HL-60/S4 treated with phorbol 12-myristate 13-acetate at 8.2 ng/mL for 4 days and 3 days (cell line): ENCODE data around the gene SLC22A3.
"Not testable (repeated sequence)": the region's sequence is repeated elsewhere in the genome, so short reads cannot be mapped to it uniquely, and the experiment has no call there.

Source experiments
- in situ Hi-C: fragments of 300-500 bp; cut with MboI; formaldehyde crosslinking; loops from 2 replicates; pipeline ENCODE4 v1.15.0; 2022; ENCODE audit warnings: low sequenced_read_pairs

The SLC22A3 gene

DNA sequence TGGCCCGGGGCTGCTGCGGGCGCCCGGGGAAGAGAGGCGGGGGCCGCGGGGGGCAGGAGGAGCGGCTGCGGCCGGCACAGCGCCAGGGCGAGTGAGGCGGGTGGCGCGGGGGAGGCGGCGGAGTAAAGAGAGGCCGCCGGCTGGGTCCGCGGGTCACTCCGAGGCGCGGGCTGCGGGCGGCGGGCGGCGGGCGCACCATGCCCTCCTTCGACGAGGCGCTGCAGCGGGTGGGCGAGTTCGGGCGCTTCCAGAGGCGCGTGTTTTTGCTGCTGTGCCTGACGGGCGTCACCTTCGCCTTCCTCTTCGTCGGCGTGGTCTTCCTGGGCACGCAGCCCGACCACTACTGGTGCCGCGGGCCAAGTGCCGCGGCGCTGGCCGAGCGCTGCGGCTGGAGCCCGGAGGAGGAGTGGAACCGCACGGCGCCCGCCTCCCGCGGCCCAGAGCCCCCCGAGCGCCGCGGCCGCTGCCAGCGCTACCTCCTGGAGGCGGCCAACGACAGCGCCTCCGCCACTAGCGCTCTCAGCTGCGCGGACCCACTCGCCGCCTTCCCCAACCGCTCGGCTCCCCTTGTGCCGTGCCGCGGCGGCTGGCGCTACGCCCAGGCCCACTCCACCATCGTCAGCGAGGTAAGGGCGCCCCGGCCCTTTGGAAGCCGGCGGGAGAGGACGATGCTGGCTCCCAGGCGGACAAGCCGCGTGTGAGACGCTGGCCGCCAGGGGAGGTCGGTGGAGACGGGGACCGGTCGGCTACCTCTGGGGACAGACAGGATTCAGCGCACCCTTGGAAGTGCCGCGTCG lies at the start of gene SLC22A3:
Gene SLC22A3 (plus strand): TSS at position 156 of the 797 bp plus-strand sequence. CDS start 42 bp downstream, at position 198.
- in situ Hi-C loops = no loop called here

DNA sequence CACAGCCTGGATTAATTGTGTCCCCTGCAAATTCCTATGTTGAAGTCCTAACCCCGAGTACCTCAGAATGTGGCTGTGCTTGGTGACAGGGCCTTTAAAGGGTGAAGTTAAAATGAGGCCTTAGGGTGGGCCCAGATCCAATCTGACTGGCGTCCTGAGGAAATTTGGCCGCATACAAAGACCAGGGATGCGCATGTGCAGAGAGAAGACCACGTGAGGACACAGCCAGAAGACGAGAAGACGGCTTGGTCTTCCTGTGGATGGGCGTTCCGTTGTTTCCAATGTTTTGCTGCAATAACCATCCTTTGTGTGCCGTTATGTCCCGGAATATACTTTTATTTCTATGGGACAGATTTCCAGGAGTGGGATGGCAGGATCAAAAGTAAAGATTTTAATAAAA lies 48.6 kb upstream of the SLC22A3 start:
- in situ Hi-C loops = no loop called here

GRCh38 chr6:160300076-160300695 lies 48.0 kb upstream of the SLC22A3 start:
- in situ Hi-C loops = no loop called here

DNA sequence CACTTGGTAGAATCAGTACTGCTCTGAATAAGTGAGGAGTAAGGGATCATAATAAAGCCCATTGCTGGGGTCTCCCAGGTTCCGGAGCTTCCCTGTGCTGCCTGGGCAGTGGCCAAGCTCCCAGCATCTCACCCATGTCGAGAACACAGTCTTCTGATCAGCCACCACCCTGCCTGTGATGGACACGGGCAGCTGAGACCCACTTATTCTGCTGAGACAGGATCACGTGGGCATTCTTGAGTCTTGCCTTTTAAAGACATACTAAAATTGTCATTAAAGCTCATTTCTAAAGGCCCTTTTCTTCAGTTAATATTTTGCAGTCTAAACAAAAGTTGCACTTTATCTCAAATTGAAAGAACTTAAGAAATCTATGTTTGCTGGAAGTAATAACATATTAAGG lies 46.8 kb upstream of the SLC22A3 start:
- in situ Hi-C loops = no loop called here

GRCh38 chr6:160302431-160303082 lies 45.6 kb upstream of the SLC22A3 start:
- in situ Hi-C loops = not testable (repeated sequence)

- in situ Hi-C loops = no loop called here
Measured at GRCh38 chr6:160303806-160304205, 44.4 kb upstream of the SLC22A3 start.

DNA sequence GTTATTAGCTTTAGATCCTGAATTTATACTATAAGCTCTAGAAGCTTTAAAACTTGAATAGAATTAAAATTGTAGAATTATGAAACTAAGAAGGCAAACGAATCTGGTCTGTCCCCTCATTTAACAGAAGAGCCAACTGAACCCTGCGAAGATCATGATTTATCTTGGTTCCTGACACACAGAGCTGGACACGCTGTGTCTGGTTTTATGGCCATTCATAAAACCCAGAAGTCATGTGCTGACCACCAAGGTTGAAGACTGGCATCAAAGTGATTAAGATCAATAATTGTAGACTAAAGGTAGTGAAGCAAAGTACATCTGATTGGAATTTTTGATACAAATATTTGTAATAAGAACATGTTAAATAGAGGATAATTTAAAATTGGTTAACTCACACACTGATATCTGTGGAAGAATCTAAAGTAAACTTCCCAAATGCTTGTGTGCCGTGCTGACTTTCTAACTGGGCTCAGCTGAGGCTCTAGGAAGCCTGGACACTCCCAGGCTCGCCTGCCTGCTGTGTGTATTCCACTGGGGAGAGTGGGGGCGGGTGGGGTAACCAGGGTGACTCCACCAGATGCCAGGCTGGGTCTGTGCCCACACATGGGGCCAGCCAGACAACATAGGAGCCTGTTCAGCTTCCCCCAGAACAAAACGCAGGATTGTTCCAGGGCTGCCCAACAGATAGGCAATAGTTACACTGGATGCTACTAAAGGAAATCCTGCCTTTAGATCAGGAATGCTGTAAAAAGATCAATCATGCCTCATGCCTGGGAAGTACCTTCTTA lies 42.1 kb upstream of the SLC22A3 start:
- in situ Hi-C loops = no loop called here

DNA sequence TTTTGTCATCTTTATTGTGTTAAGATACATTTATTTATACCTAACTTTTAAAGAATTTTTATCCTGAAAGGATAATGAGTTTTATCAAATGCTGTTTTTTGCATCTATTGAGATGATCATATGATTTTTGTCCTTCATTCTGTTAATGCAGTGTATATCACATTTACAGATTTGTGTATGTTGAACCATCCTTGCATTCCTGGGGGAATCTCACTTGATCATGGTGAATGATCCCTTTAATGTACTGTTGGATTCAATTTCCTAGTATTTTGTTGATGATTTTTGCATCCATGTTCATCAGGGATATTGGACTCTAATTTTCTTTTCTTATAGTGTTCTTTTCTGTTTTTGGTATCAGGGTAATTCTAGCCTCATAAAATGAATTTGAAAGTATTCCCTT lies 38.5 kb upstream of the SLC22A3 start:
- in situ Hi-C loops = no loop called here

GRCh38 chr6:160312900-160313299 lies 35.3 kb upstream of the SLC22A3 start:
- in situ Hi-C loops = no loop called here

DNA sequence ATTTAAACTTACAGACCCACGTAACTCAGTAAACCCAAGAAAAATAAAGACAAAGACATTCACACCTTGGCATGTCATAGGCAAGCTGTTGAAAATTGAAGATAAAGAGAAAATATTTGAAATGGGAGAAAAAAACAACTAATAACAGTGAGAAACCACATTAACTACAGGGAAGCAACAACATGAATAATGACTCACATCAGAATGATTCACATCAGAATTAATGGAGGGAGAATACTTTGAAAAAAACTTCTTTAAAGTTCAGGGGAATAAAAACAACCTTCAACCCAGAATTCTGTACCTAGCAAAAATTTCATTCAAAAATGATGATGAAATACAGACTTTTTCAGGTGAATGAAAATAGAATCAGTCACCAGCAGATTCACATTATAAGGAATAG lies 32.9 kb upstream of the SLC22A3 start:
- in situ Hi-C loops = no loop called here

DNA sequence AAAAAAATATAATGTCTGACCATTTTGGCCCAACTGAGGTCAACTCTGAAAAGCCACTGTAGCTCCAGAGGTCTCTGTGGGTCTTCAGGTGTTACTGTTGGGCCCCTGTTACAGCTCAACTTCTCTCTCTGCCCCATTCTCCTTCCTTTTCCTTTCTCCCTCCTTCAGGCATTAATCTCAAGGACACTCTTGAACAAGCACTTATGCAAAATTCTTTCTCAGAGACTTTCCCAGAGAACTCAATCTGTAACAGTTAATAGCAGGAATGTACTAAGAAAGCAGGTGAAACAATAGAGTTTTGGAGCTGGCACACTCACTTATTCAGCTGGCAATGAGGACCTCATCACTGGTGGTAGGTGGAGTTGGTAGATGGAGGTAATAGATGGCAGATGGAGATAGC lies 31.9 kb upstream of the SLC22A3 start:
- in situ Hi-C loops = no loop called here

GRCh38 chr6:160319246-160319645 lies 28.9 kb upstream of the SLC22A3 start:
- in situ Hi-C loops = no loop called here

DNA sequence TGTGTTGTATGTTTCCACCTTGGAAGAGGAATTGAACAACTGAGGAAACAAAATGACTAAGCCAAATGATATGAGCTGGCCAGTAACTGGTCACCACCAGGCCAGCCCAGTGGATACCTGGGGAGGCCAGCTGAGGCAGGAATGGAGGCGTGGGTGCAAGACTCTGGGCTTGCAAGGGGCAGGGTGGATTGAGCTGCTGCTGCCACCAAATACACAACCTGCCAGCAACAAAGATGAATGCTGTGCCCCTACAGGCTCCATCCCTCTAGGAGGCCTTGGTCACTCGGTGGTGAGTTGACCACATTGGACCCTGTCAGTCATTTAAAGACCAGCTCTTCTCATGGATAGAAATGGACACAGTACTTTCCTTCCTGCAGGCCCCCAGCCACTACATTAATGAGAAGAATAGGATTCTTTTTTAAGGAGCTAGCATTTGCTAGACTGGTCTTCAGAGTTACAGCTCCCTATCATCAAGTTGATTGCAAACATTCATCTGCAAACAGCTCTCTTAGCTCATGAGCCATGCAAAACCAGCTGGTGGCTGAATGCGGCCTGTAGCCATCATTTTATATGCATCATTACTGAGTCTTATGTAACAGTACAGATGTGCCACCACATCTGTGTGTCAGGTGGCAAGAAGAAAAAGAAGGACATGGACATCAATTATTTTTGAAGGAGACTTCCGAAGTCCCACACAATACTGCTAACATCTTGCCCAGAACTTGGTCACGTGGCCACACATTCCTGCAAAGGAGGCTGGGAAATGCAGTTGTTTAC lies 26.3 kb upstream of the SLC22A3 start:
- in situ Hi-C loops = no loop called here

DNA sequence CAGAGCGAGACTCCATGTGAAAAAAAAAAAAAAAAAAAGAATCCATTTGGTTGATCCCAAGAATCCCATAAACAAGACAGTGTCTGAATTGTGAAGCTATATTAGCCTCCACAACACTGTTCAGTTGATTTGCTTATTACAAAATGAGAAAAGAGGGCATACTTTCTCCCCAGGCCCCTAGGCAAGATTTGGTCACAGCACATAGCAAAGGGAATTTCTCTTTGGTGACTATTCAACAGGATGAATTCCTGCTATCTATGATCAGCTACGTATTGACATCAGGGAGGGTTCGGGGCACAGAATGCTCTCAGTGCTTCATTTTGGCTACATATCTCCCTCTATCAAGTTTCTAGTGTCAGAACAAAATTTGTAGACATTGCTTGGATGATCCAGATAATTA lies 20.2 kb upstream of the SLC22A3 start:
- in situ Hi-C loops = no loop called here

DNA sequence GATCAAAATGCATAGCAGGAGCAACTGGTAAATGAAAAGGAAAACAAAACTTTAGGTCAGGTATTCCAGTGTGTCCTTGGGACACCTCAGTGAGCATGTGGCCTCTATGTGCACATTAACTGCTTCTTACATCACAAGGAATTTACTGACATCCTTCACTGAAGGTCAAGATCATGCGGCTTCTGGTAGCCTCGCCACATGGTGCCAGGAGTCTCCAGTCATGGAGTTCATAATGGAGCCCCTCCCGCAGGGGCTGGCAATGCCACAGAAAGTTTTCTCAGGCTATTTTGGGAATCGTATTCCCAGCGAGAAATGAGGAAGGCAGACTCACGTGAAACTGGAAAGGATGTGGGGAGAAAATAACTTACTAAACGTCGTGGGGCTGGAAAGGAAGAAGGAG lies 19.7 kb upstream of the SLC22A3 start:
- in situ Hi-C loops = no loop called here

GRCh38 chr6:160329188-160329587 lies 19.0 kb upstream of the SLC22A3 start:
- in situ Hi-C loops = no loop called here

DNA sequence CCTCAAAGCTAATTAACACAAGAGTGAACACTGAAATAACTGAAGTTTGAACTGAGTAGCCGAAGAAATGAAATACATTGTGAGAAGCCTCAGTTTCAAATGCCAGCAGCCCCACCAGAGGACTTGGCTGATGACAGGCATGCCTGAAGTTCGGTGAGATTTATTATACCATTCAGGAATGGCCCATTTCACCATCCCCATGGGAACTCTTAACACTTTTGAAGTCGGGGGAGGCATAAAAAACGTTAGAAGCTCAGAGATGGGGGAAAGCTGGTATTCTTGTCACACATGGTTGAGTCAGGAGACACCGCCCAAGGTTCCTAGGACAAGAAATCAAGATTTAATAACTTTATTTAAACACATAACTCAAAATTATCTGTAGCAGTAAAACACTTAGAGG lies 17.6 kb upstream of the SLC22A3 start:
- in situ Hi-C loops = no loop called here

- in situ Hi-C loops = no loop called here
Measured at GRCh38 chr6:160331204-160331603, 17.0 kb upstream of the SLC22A3 start.

DNA sequence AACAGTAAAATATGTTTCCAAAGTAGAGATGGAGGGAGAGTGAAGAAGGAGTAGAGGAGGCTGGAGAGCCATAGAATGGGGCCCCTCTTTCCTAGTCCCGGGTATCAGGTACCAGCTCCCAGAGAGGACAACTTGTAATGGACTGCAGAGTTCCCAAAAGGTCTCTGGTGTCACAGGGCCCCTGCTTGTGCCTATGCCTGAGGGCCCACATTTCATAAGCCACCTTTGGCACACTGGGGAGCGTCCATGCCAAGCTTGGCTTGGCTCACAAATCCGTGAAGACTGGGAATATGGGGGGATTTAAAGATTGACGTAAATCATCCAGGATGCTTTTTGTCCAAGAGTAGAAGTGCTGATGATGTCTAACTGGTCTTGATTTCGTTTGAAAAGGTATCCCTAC lies 16.4 kb upstream of the SLC22A3 start:
- in situ Hi-C loops = no loop called here

DNA sequence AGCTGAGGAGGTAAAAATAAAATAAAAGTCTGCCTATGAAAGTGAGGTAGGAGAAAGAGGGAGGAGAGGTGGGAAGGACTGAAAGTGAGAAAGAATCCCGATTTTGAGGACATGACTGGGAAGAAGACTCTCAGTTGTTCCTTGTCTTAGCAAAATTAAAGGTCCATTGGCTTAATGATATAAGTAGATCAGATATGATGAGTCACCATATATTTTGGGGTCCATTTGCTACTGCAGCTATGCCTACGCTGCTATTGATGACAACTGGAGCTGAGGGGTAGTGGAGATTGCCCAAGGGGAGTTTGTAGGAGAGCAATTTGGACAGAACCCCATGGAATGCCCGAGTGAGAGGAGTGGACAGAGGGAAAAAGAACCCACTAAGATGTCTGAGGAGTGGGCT lies 15.1 kb upstream of the SLC22A3 start:
- in situ Hi-C loops = no loop called here

DNA sequence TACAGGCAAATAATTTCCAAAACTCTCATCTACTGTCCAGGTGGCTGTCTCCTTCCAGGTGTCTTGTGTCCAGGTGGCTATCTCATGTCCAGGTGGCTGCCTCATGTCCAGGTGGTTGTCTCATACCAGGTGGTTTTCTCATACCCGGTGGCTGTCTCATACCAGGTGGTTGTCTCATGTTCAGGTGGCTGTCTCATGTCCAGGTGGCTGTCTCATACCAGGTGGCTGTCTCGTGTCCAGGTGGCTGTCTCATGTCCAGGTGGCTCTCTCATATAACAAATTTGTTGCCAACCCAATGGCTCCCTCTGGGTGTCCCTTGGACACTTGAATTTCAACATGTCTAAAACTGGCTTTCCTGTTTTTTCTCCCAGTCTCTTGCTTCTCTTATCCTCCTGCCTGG lies 14.3 kb upstream of the SLC22A3 start:
- in situ Hi-C loops = no loop called here
